Measurements from ENCODE around the gene ZNF438. TPM values are rescaled to one million over a fixed set of nuclear protein-coding genes. Genes with fewer than 3 reads are reported as not detected.

Gene ZNF438
- total RNA-seq, 1 experiment from 2014 or later, result 0.83 TPM

DNA sequence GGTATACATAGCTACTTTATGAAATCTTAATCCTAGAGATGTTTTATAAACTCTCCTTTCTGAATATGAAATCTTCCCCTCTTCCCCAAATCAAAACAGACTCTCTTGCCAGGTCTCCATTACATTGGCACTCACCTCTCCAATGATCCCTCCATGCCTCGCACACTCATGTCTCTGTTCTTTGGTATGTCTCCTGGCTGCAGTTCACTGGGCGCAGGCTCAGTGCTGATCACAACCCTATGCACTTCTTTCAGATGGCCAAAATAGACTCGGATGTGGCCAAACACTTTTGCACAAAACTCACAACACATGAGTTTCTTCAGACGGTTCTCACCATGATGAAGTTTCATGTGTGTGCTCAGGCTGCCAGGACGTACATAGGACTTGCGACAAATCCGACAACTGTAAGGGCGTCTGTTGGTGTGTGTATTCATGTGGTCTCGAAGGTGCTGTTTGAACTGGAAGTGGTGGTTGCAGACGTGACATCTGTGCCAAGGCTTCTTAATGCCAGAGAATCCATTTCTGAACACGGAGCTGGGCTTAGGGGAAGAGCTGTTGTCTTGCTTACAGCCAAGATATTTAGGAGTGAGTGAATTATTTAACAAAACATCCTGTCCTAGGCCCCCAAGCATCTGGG is 183.2 kb downstream of the ZNF438 start:
- no peaks in the 10 kb centered on the region for H3K27me3 ChIP-seq (ENCODE audit: insufficient read depth, low read length)
- no peak overlapping the region for H2BK120ac ChIP-seq (ENCODE audit: low read depth, low read length, poor library complexity, severe bottlenecking)
- Mint-ChIP-seq H3K9me3 (no peaks in the 10 kb centered on the region), H3K4me3 (no peak overlapping the region), H3K27ac (no peak overlapping the region), H3K4me1 (no peaks in the 10 kb centered on the region), H3K36me3 (ENCODE audit: insufficient read depth in 1 of 3, low read depth in 3 of 3) (peaks cover 0 to 1% (median 0%) of the 10 kb centered on the region in 3 experiments; a peak in 3 of 7 replicates), H3K27me3 (ENCODE audit: low read depth) (peaks cover 4% of the 10 kb centered on the region)
- no peak for DNase-seq
- H3K18ac ChIP-seq (ENCODE audit: insufficient read length, low read depth, low read length), result no peak overlapping the region
- no peak overlapping the region for H2AFZ ChIP-seq (ENCODE audit: low read length)
- H3K14ac ChIP-seq (ENCODE audit: insufficient read depth, low read length), result no peak overlapping the region
- no peak overlapping the region for H3T11ph ChIP-seq (ENCODE audit: low read length)
- H3K4ac ChIP-seq (ENCODE audit: low read depth, low read length), result no peak overlapping the region
- no peak overlapping the region for H4K8ac ChIP-seq (replicated peaks; ENCODE audit: insufficient read length, low read depth, low read length)
- no peak overlapping the region for H3K27ac ChIP-seq (ENCODE audit: insufficient read length, low read depth, low read length)
- no peaks in the 10 kb centered on the region for H3K79me1 ChIP-seq (ENCODE audit: insufficient read depth, low read depth, low read length, poor library complexity, severe bottlenecking)
- no peak overlapping the region for H2BK5ac ChIP-seq (ENCODE audit: insufficient read length, low read length)
- no CpG with 5 or more reads among the region's 11 CpGs for WGBS (ENCODE audit: extremely low coverage, insufficient read length, low lambda C conversion rate)
- no peak overlapping the region for H3K9ac ChIP-seq (ENCODE audit: extremely low read depth, insufficient read length, low read length)
- H3K56ac ChIP-seq (ENCODE audit: insufficient read length, low read depth, low read length), result no peak overlapping the region
- no peaks in the 10 kb centered on the region; the same call in 1 of the 2 replicates for H3K79me2 ChIP-seq (ENCODE audit: insufficient read depth, low read length)
- TF ChIP-seq, protein P1, sequence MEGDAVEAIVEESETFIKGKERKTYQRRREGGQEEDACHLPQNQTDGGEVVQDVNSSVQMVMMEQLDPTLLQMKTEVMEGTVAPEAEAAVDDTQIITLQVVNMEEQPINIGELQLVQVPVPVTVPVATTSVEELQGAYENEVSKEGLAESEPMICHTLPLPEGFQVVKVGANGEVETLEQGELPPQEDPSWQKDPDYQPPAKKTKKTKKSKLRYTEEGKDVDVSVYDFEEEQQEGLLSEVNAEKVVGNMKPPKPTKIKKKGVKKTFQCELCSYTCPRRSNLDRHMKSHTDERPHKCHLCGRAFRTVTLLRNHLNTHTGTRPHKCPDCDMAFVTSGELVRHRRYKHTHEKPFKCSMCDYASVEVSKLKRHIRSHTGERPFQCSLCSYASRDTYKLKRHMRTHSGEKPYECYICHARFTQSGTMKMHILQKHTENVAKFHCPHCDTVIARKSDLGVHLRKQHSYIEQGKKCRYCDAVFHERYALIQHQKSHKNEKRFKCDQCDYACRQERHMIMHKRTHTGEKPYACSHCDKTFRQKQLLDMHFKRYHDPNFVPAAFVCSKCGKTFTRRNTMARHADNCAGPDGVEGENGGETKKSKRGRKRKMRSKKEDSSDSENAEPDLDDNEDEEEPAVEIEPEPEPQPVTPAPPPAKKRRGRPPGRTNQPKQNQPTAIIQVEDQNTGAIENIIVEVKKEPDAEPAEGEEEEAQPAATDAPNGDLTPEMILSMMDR (conservative IDR thresholded peaks at IDR 0.05), result no peak
- H2BK15ac ChIP-seq (ENCODE audit: low read depth, low read length), result no peak overlapping the region
- no peak overlapping the region for H2BK20ac ChIP-seq (ENCODE audit: low read depth, low read length, poor library complexity, severe bottlenecking)
- H4K20me1 ChIP-seq (ENCODE audit: control insufficient read depth, insufficient read depth, insufficient read length), result no peaks in the 10 kb centered on the region
- no peak overlapping the region for H3K23ac ChIP-seq (ENCODE audit: insufficient read length, low read depth, low read length)
- no peaks in the 10 kb centered on the region for H3K23me2 ChIP-seq (ENCODE audit: insufficient read length, low read depth, low read length, poor library complexity, severe bottlenecking)
- H3K9me3 ChIP-seq (ENCODE audit: control insufficient read depth, low read depth, low read length), result no peaks in the 10 kb centered on the region
- no peak overlapping the region for H2AK5ac ChIP-seq (ENCODE audit: insufficient read length, low read length)
- H3K4me1 ChIP-seq (ENCODE audit: insufficient read depth, low read length), result no peaks in the 10 kb centered on the region; the same call in 1 of the 2 replicates
- H2BK12ac ChIP-seq (ENCODE audit: insufficient read length, low read depth, low read length), result no peak overlapping the region
- no peak overlapping the region for H4K91ac ChIP-seq (ENCODE audit: insufficient read length, low read depth, low read length)
- H3K4me2 ChIP-seq (ENCODE audit: insufficient read depth, insufficient read length, low read length), result no peak overlapping the region
- H4K5ac ChIP-seq (ENCODE audit: insufficient read length, low read depth, low read length), result no peak overlapping the region
